ENCODE results near the gene SORCS2.

The SORCS2 gene

GRCh38 chr4:7342223-7343080 is 150.1 kb downstream of the SORCS2 start:
- no peak for DNase-seq

DNA sequence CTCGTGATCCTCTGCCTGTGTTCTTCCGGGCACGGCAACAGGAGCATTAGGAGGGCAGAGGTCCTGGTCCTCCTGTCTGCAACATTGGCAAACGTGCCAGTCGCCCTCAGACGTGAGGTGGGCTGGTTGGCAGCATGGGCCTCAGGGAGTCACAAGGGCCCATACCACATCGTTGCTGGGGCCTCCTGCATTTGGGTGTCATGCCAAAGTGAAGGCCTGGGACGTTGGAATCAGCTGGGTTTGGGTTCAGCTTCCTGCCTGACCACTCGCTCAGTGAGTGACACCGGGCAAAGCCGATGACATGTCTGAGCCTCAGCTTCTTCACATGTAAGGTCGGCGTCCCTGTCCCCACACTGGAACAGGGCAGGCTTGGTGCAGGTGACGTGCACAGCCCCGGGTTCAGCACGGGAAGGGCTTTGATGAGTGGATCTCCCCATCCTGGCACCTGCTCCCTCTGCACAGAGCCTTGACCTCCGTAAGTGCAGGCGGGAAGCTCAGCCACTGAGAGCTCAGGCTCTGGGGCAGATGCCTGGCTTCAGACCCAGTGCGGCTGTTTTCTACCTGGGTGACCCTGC is 150.8 kb downstream of the SORCS2 start:
- DNase-seq, result no peak

- DNase-seq, result no peak
Measured at GRCh38 chr4:7343950-7344349, 151.6 kb downstream of the SORCS2 start.

- no peak for DNase-seq
Measured at GRCh38 chr4:7344636-7345155, 152.4 kb downstream of the SORCS2 start.

DNA sequence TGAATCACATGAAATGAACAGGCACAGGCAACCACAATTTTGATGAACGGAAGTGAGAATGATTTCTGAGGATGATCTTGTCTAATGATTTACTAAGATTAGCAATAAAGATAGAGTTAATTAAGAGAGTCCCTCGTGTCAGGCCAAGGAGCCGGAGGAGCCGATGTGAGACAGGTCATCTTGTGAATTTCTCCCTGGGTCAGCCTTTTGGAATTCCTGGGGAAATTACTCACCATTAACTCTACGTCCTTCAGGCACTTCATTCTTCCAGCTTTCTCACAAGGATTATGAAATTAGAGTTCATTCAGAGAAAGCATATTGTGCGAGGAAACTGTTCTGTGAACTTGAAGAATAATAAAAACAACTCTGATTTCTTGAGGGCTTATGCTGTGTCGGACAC is 155.6 kb downstream of the SORCS2 start:
- DNase-seq, result no peak

DNA sequence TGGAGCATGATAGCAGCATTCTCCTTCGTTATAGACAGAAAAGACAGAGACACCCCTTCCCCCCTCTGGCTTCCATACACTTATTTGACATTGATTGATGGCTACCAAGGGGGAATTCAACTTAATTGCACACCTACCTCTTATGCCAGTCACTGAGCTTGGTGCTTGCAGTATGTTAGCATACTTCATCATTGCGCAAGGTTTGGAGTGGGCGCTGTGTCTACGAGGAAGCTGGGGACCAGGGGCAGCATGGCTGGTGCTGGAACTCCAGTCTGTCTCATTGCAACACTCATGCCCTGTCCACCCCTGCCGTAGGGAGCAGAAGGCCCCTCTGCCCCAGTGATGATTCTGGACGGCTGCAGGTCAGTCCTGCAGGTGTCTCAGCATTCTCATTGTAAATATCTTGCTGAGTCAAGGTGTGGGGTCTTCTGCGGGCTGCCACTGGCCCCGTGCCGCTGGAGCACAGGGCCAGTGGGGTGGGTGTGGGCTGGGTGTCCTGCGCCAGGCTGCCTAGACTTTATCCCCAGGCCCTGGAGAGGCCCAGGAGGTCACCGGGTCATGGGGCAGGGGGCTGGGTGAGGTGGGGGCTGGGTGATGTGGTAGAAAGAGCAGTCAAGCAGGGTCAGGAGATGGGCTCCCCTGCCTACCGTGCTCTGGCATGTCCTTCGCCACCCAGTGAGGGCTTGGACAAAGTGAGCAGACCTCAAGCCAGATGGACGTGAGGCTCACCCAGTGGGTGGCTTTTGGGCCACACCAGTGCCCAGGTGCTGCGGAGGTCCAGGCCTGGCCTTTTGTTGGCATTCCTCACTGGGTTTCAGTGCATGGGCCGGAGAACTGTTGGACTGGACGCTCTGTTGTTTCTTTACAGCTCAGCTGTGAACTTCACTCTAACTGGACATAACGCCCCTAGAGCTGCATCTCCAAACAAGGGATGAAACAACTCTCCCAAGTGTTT is 156.9 kb downstream of the SORCS2 start:
- no peak for DNase-seq

DNA sequence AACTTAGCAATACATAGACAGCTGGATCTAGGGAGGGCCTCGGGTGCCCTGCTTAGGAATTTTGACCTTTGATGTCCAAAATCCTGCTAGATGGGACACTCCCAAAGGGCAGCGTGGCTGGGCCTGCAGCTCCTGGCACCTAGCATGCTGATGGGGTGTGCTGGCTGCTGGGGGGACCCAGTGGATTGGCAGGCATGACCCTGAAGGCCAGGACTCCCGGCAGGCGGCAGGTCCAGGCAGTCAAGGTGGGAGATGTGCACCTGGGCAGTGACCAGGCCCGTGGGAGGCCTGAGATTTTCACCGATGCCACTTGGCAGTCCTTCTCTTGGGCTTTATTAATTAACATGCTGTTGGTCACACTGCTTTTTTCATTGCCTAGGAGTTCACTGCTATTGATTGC is 158.1 kb downstream of the SORCS2 start:
- DNase-seq, result no peak

DNA sequence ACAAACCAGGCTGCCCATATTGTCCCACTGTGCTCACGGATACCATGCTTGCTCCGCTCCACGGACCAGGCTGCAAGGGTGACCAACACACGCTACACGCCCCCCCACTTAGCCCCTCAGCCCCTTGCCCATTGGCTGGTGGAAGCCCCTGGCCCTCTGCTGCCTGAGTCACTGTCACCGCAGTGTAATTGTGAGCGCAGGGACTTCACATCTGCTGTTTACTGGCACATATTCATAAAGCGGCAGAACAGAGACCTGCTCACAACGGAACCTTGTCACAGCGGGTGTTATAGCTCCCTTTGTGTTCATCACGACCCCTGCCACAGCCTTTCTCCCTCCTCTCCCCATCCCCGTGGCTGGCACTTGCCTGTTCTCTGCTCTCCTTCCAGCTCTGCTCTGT is 158.7 kb downstream of the SORCS2 start:
- DNase-seq, result no peak

DNA sequence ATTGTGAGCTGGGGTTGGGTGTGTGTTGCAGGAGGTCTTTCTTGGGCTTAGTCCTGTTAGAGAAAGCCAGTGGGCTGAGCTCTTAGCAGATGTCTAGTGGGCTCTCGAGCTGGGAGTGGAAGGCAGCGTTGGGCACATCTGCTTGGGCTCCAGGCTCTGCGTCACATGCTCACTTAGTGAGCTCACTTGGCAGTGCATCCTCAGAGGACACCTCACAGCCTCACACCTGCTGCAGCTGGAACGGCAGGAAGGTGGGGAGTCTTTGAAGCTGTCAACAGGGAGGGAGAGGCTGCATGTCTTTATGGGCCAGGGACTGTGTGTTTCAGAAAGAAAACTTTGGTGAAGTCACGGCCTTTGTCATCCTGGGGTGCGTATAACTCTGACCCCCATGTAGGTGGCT is 160.1 kb downstream of the SORCS2 start:
- DNase-seq, result no peak

DNA sequence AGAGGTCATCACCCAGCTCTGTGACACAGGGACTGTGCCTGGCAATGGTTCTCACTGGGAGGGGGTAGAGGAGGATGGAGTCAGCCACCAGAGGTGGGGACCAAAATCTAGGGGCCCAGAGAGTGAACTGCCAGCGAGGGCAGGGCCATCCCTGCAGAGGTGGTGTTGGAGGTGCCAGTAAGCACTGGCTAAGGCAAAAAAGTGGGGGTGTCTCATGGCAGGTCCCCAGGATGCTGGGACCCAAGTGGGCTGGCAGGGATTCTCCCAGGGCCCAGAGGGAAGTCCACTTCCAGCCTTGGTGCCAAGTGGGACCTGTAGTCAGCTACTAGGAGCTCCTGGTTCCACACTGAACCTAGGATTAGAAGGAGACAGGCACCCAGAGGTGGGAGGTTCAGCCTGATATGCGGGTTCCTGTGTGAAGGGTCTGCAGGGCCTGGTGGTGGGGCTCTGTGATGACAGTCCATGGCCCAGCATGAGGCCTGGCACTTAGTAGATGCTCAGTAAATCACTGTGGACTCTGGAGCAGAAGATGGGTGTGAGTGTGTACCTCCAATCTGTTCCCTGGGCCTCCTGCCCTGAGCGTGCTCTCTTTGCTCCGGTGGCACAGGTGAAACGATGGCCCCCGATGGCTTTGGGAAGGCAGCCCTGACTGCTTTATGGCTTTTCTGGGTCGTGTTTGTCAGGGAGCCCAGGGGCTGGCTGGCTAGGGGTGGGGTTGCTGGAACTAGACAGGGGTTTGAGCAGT is 160.9 kb downstream of the SORCS2 start:
- DNase-seq, result no peak

GRCh38 chr4:7353846-7354610 is 161.7 kb downstream of the SORCS2 start:
- no peak for DNase-seq

- no peak for DNase-seq
Measured at GRCh38 chr4:7354927-7355326, 162.6 kb downstream of the SORCS2 start.

DNA sequence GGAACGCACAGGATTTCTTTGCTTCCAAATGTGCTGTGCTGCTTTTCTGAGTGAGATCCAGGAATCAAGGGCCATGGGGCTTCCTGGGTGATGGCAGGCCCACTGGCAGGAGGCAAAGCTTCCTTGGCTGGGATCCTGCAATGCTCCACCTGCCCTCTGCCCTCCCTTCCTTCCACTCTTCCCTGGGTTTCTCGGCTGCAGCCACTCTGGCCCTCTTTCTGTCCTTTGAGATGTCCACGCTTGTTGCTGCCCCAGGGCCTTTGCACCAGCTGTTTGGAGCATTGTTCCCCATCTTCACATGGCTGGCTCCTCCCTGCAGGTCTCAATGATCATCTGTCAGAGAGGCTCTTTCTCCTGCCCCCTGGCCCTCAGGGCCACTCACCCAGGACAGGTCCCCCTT is 163.5 kb downstream of the SORCS2 start:
- no peak for DNase-seq

DNA sequence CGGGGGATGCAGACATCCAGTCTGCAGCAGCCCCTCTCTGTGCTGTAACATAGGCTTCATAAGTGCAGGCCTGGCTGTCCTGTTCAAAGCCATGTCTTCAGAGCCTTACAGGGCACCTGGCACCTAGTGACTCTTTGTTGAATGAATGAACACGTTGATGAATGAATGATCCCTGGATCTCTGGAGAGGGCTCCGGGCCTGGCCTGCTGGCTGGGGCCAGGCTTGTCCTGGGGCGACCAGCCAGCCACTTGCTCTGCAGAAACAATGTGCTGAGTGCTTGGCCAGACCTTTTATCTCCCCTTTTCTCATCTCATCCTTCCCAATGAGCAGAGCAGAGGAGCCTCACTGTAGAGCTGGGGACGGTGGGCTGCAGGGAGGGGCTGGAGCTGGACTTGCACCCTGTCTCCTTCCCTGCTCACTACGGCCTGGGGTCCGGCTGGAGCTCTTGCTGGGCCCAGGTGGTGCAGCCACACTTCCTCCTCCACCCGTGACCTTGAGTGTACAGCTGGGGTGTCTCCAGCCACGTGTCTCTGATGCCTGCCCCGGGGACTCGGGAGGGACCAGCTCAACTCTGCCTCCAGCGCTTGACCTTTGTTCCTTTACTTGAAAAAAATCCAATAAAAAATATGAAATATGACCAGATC is 164.5 kb downstream of the SORCS2 start:
- DNase-seq, result no peak

- no peak for DNase-seq
Measured at GRCh38 chr4:7357323-7357722, 165.0 kb downstream of the SORCS2 start.

- DNase-seq, result no peak
Measured at GRCh38 chr4:7358100-7358735, 165.9 kb downstream of the SORCS2 start.

- DNase-seq, result no peak
Measured at GRCh38 chr4:7359400-7360062, 167.2 kb downstream of the SORCS2 start.

GRCh38 chr4:7360806-7361205 is 168.5 kb downstream of the SORCS2 start:
- DNase-seq, result no peak

GRCh38 chr4:7361280-7361895 is 169.1 kb downstream of the SORCS2 start:
- no peak for DNase-seq

DNA sequence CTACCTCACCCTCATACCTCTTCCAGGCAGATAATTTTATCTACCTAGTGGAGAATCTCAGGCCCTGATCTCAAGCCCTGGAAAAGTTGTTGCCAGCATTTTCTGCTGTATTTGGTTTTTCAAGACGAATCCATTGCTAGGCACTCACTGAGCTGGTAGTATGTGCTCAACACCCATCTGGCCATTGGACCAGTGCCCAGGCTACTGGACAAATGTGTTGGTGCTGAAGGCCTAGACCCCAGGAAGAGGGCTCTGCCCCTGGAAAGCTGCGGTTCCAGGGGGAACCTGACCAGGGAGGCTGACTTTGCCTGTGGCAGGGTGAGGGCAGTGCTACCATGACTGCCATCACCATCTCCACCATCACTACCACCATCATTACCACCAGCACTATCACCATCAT is 170.0 kb downstream of the SORCS2 start:
- DNase-seq, result no peak
